ENCODE results near the gene SLC25A44. TPM values are rescaled to one million over a fixed set of nuclear protein-coding genes. Genes with fewer than 3 reads are reported as not detected.
"Not testable (repeated sequence)": the region's sequence is repeated elsewhere in the genome, so short reads cannot be mapped to it uniquely, and the experiment has no call there.

Gene SLC25A44
- total and polyA plus RNA-seq, 8 donors, result 14.3 to 29.1 (median 19.1) TPM

DNA sequence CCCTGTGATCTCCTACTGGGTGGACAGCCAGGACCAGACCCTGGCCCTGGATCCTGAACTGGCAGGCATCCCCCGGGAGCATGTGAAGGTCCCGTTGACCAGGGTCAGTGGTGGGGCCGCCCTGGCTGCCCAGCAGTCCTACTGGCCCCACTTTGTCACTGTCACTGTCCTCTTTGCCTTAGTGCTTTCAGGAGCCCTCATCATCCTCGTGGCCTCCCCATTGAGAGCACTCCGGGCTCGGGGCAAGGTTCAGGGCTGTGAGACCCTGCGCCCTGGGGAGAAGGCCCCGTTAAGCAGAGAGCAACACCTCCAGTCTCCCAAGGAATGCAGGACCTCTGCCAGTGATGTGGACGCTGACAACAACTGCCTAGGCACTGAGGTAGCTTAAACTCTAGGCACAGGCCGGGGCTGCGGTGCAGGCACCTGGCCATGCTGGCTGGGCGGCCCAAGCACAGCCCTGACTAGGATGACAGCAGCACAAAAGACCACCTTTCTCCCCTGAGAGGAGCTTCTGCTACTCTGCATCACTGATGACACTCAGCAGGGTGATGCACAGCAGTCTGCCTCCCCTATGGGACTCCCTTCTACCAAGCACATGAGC lies 17.2 kb upstream of the SLC25A44 start:
- H3K36me3 ChIP-seq, result peaks cover 0 to 66% of the 10 kb centered on the region in 2 donors
- no peaks in the 10 kb centered on the region for H3K9me3 ChIP-seq
- H3K27me3 ChIP-seq, result no peaks in the 10 kb centered on the region
- no peak overlapping the region for H3K27ac ChIP-seq
- TF ChIP-seq CTCF (IDR thresholded peaks at IDR 0.05), result no peak
- DNase-seq (peak in 1 of 4 donors; percentile 53), ATAC-seq (no peak)
- intact Hi-C loops (cut with DNase I), result no loop called here
- no peak overlapping the region for H3K4me3 ChIP-seq
- no peaks in the 10 kb centered on the region for H3K4me1 ChIP-seq

GRCh38 chr1:156177919-156178654 lies 15.8 kb upstream of the SLC25A44 start:
- Histone ChIP-seq H3K27ac (no peak overlapping the region), H3K4me1 (no peaks in the 10 kb centered on the region), H3K27me3 (no peaks in the 10 kb centered on the region), H3K9me3 (no peaks in the 10 kb centered on the region), H3K36me3 (peaks cover 0 to 59% of the 10 kb centered on the region in 2 donors), H3K4me3 (no peak overlapping the region)
- ATAC-seq (no peak), DNase-seq (peak in 1 of 4 donors; percentile 20)
- TF ChIP-seq CTCF (IDR thresholded peaks at IDR 0.05), result no peak
- intact Hi-C loops (cut with DNase I), result no loop called here

- no peak overlapping the region for H3K27ac ChIP-seq
- no peak for TF ChIP-seq CTCF (IDR thresholded peaks at IDR 0.05)
- no peaks in the 10 kb centered on the region for H3K27me3 ChIP-seq
- DNase-seq (no peak), ATAC-seq (no peak)
- peaks cover 0 to 41% of the 10 kb centered on the region in 2 donors for H3K36me3 ChIP-seq
- intact Hi-C loops (cut with DNase I), result no loop called here
- H3K4me1 ChIP-seq, result no peaks in the 10 kb centered on the region
- no peaks in the 10 kb centered on the region for H3K9me3 ChIP-seq
- H3K4me3 ChIP-seq, result no peak overlapping the region
Measured at GRCh38 chr1:156180471-156180870, 13.4 kb upstream of the SLC25A44 start.

DNA sequence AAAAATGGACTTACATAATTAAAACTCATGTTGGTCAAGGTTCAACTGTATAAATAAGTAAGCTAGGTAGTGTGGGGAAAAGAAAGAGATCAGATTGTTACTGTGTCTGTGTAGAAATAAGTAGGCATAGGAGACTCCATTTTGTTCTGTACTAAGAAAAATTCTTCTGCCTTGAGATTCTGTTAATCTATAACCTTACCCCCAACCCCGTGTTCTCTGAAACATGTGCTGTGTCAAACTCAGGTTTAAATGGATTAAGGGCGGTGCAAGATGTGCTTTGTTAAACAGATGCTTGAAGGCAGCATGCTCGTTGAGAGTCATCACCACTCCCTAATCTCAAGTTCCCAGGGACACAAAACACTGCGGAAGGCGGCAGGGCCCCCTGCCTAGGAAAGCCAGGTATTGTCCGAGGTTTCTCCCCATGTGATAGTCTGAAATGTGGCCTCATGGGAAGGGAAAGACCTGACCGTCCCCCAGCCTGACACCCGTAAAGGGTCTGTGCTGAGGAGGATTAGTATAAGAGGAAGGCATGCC lies 12.4 kb upstream of the SLC25A44 start:
- intact Hi-C loops (cut with DNase I); H3K27me3 ChIP-seq; DNase-seq; ATAC-seq; H3K4me1 ChIP-seq; H3K9me3 ChIP-seq; H3K4me3 ChIP-seq: not testable (repeated sequence)
- Histone ChIP-seq H3K36me3 (peaks cover 0 to 31% of the 10 kb centered on the region in 2 donors), H3K27ac (peak overlapping the region in 1 of 2 donors; percentile 23)

DNA sequence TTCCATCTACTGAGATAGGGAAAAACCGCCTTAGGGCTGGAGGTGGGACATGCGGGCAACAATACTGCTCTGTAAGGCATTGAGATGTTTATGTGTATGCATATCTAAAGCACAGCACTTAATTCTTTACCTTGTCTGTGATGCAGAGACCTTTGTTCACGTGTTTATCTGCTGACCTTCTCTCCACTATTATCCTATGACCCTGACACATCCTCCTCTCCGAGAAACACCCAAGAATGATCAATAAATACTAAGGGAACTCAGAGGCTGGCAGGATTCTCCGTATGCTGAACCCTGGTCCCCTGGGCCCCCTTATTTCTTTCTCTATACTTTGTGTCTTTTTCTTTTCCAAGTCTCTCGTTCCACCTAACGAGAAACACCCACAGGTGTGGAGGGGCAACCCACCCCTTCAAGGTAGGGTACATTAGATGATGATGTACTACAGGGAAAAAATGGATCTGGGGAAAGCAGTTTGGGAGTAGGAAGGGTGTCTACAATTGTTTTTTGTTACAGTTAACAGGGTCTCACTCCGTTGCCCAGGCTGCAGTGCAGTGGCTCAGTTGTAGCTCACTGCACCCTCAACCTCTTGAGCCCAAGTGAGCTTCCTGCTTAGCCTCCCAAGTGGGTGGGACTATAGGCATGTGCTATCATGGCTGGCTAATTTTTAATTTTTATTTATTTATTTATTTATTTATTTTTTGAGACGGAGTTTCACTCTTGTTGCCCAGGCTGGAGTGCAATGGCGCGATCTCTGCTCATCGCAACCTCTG lies 11.7 kb upstream of the SLC25A44 start:
- ATAC-seq; intact Hi-C loops (cut with DNase I); DNase-seq; H3K4me1 ChIP-seq; H3K27ac ChIP-seq; H3K4me3 ChIP-seq; H3K27me3 ChIP-seq; H3K9me3 ChIP-seq: not testable (repeated sequence)
- H3K36me3 ChIP-seq, result peaks cover 0 to 24% of the 10 kb centered on the region in 2 donors

DNA sequence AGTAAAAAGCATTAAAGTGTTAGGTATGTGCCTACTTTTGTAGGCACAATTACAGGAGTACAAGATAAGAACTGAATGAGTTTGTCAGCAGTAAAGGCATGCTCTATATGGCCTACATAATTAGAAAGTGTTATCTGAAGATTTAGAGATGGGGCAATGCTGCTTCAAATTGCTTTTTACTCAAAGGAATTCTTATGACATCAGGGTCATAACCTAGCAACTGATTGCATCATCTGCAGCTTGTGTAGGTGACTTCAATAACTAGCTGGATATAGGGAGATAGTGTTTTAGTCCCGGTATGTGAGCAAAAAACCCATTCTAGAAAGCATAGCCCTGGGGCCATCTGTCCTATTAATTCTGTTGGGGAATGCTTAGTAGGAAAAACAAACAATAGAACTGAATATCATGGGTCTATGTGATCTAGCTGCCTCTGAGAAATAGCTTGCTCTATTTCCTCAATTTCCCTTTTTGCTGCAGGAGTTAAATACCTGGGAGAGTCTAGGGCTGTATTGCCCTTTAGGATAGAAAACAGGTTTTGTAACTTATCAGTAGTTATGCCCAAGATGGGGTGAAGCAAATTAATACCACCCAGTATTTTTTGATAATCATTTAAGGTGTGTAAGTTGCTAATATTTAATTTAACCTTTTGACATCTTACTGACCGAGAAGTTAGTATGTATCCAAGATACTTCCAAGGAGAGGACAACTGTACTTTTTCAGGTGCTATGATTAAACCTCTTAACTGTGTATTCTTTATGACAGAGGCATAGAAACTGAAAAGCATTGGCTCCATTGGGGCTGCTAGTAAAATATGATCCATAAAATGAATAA lies 7.3 kb upstream of the SLC25A44 start:
- intact Hi-C loops (cut with DNase I); H3K27me3 ChIP-seq; H3K9me3 ChIP-seq; ATAC-seq; DNase-seq; H3K4me3 ChIP-seq; H3K4me1 ChIP-seq; H3K27ac ChIP-seq: not testable (repeated sequence)
- peaks cover 0 to 10% of the 10 kb centered on the region in 2 donors for H3K36me3 ChIP-seq

- intact Hi-C loops (cut with DNase I); H3K36me3 ChIP-seq; H3K9me3 ChIP-seq; H3K27me3 ChIP-seq; H3K4me3 ChIP-seq: not testable (repeated sequence)
- Histone ChIP-seq H3K4me1 (peaks cover 5 to 33% of the 10 kb centered on the region in 2 donors), H3K27ac (peak overlapping the region in 1 of 2 donors; percentile 44)
- DNase-seq, result peak in 1 of 4 donors; percentile 58
- ATAC-seq, result peak; percentile 14
Measured at GRCh38 chr1:156190265-156190664, 3.6 kb upstream of the SLC25A44 start.
